8988T (cell line): Measurements from ENCODE around the gene PAPPA.

Experiments
- DNase-seq: peaks from one replicate; pipeline ENCODE4 v3.0.0; 2011

Gene PAPPA

GRCh38 chr9:116232424-116233159, 79.0 kb downstream of the PAPPA start:
- DNase-seq: no peak

DNA sequence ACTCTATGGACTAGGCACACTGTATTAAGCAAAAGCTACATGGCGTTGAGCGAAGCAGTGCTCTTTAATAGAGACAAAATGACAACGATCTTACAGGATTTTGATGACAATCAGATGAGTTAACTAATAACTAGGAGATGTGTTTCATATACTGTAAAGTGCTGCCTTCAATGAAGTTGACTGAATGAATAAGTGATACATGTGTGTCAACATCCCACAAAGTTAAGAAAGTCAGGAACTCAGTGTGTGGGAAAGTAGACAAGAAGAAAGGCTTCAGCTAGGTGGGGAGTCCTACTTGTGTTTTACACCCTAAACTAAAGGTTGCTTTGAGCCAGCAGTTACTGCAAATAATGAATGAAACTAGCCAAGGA, 79.6 kb downstream of the PAPPA start:
- no peak for DNase-seq

GRCh38 chr9:116234081-116234480, 80.5 kb downstream of the PAPPA start:
- peak; percentile 13 for DNase-seq

- DNase-seq: no peak
Observed at GRCh38 chr9:116236979-116237378, 83.4 kb downstream of the PAPPA start.

GRCh38 chr9:116237456-116237855, 83.9 kb downstream of the PAPPA start:
- DNase-seq: no peak

DNA sequence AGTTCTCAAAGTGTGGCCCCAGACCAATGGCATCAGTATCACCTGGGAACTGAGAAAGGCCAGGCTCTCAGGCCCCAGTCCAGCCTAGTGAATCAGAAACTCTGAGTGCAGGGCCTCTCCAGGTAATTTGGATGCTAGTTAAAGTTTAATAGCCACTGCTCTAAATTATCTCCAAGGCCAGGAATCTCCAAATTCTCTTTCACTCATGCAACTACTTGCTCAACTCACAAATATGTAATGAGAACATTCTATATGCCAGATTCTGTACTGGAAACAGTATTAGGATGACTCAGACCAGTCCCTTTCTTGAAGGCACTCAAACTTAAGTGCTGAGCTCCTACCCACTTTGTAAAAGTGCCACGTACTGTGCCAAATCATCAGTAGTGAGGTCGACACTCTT, 84.6 kb downstream of the PAPPA start:
- DNase-seq: no peak

- DNase-seq: no peak
Observed at GRCh38 chr9:116238776-116239340, 85.3 kb downstream of the PAPPA start.

GRCh38 chr9:116243708-116244107, 90.1 kb downstream of the PAPPA start:
- DNase-seq: no peak

DNA sequence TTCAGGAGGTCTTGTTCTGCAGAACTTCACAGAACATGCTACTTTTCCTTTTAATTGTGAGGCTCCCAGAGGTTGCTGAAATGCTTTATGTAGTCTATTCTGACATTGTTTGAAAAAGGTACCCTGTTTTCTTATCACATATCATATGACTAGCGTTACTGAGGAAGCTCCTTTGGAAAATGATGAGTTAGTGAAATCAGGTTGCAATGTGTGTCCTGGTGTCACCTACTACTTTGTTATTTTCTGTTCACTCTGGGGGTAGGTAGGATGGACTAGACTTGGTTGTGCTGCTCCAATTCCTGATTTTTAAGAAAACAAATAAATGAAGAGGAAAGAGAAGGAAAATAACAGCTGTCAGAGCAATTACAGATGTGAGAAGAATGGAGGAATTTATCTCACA, 93.7 kb downstream of the PAPPA start:
- no peak for DNase-seq

- DNase-seq: no peak
Observed at GRCh38 chr9:116247791-116248374, 94.3 kb downstream of the PAPPA start.

GRCh38 chr9:116250891-116251290, 97.3 kb downstream of the PAPPA start:
- no peak for DNase-seq

GRCh38 chr9:116251366-116251765, 97.8 kb downstream of the PAPPA start:
- no peak for DNase-seq

- no peak for DNase-seq
Observed at GRCh38 chr9:116260531-116260930, 106.9 kb downstream of the PAPPA start.

DNA sequence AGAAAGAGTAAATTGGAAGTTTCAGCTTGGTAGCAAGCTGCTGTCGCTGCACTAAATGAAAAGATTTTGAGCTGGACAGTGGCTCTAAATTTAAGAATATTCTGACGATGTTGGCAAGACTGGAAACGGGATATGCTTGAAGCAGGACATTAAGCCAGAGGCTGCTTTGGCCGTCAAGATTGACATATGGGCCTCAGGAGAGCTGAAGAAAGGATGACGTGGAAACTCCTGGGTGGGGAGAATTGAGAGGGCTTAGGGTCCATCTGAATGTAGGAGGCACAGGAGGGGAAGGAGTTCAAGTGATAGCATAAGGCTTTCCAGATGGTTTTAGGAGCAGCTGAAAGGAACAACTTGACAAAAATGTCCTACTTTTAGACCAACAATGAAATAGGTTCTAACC, 108.9 kb downstream of the PAPPA start:
- no peak for DNase-seq

DNA sequence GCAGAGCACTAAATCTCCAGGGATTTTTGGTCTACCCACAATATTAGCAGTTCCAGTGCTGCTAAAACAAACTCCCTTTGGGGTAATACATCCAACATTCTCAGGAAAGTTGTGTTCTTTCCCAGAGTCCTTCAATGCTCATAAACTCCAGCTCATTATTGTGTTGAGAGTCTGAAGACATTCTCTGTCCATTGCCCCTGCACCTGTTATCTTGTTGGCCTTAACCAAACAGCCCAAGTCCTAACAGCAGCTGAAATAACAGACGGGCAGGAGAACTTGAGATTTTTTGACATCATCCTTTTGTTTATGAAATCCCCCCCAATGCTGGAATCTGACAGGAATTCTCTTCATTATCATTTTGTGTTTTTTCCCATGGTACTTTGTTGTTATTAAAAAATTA, 110.8 kb downstream of the PAPPA start:
- DNase-seq: no peak

GRCh38 chr9:116267021-116267420, 113.4 kb downstream of the PAPPA start:
- DNase-seq: no peak

- no peak for DNase-seq
Observed at GRCh38 chr9:116269250-116269649, 115.7 kb downstream of the PAPPA start.

DNA sequence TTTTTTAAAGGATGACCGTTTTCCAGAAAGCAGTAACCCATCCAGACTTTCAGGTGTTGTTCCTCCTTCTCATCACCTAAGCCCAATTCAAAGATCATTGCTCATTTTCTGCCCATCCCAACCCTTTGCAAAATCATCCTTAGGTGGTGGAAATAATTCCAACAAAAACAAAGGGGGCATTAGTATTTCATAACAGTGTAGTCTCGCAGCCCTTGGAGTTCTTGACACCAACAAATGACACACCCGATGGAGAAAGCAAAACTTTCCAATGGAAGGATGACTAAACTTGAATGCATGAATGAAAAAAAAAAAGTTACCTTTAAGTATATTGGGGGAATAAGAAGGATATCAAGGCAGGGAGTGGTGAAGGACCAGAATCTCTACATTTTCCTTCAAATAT, 117.0 kb downstream of the PAPPA start:
- DNase-seq: no peak

DNA sequence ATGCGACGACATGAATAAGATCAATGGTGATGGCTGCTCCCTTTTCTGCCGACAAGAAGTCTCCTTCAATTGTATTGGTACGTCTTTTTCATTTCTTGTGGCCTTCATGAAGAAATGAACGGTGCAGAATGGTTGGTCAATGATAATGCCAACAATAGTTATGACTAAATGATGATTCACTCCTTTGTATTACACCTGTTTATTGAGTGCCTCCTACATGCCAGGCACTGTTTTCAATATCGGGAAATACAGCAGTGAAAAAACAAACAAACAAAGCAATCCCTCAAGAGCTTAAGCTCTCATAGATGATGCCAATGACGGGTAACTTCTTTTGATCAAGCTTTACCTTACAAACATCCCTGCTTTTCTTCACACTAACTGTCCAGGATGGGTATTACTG, 117.7 kb downstream of the PAPPA start:
- DNase-seq: no peak

DNA sequence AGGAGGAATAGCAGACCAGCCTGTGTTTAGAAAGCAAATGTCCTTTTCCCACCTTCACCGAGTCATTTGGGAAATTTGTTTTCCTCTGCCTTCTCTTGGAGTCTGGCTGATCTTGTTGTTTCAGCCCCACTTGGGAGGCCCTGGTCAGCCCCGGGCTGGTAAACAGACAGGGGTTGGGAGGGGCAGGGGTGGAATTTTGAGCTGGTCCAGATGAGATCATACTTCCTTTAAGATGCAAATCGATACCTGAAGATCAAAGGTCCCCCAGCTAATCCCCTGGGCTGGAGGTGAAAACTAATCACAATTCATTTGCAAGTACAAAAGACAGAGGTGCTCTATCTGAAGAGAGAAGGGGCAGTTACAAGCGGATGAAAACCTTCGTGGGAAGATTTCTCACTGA, 118.4 kb downstream of the PAPPA start:
- DNase-seq: no peak

GRCh38 chr9:116274293-116274692, 120.7 kb downstream of the PAPPA start:
- no peak for DNase-seq

- no peak for DNase-seq
Observed at GRCh38 chr9:116275418-116276195, 122.0 kb downstream of the PAPPA start.

DNA sequence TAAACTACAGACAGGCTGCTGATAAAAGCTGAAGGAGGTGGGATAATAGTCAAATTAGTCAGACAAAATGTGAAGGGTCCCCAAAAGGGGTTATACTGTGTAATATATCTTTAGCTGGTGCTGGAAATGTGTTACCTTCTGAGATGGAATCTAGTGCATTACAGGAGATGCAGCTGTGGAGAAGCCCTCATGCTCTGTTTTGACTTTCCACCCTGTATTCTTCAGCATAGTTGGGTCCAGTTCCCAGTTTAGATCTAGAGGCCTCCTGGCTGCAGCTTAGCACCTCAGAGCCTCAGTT, 122.6 kb downstream of the PAPPA start:
- DNase-seq: no peak

- no peak for DNase-seq
Observed at GRCh38 chr9:116276651-116277121, 123.1 kb downstream of the PAPPA start.
